HCT116 (cell line): Measurements from ENCODE around the gene NME9. TPM values are rescaled to one million over a fixed set of nuclear protein-coding genes. Genes with fewer than 3 reads are reported as not detected.

Experiments used
- ATAC-seq: fragments of 200-7000 bp; cut with Tn5 transposase; 2 replicates; pipeline ENCODE4 v1.9.1; 2020; ENCODE audit warnings: mild to moderate bottlenecking, moderate library complexity
- BruUV-seq: library from RNA; stranded (reverse); fragments of 400-500 nt; replicated peaks from 2 replicates; lab custom pipeline; 2021; lab: Mats Ljungman, UMichigan
- CTCF ChIA-PET: fragments of 300-600 bp; sonication (Branson Sonifier 250); formaldehyde crosslinking; loops from one replicate; lab custom pipeline; 2021; ENCODE audit warnings: antibody characterized with exemption; lab: Charles Lee
- POLR2A ChIA-PET: fragments of 300-600, 350-600 bp; sonication (Branson Sonifier 250); formaldehyde crosslinking; loops from one replicate; lab custom pipeline; 2021; ENCODE audit warnings: antibody characterized with exemption; lab: Charles Lee
- RAD21 ChIA-PET, 2 experiments: fragments of 300-600 bp; sonication (Branson Sonifier 250); formaldehyde crosslinking; loops; one replicate each; lab custom pipeline; 2023; ENCODE audit warnings: low total read pairs in 2 of 2; ENCODE audit not compliant: uncharacterized antibody in 2 of 2, unreplicated experiment in 2 of 2, low non-redundant PET in 1 of 2; lab: Charles Lee
- DNase-seq: peaks from one replicate; pipeline ENCODE4 v3.0.0-alpha.2; 2010; ENCODE audit warnings: low read depth, low spot score
- H2AFZ ChIP-seq: fragments of 200-600 bp; shearing (Covaris generic), sonication (generic); 2 replicates; pipeline ENCODE4 v1.6.1; 2017; ENCODE audit warnings: low read depth, mixed run types, mixed read lengths, antibody characterized with exemption, low read length; ENCODE audit not compliant: poor library complexity, severe bottlenecking
- H3K27ac ChIP-seq: 2 replicates; pipeline ENCODE4 v1.5.1; 2012; ENCODE audit warnings: low read depth, low read length
- H3K27me3 ChIP-seq: fragments of 200-600 bp; sonication (generic); 2 replicates; pipeline ENCODE4 v1.6.1; 2016; ENCODE audit warnings: mixed run types, low read length, mixed read lengths; ENCODE audit not compliant: insufficient read depth
- H3K36me3 ChIP-seq, 2 experiments: fragments of 200-500 bp in 1 of 2; fragments of 200-600 bp in 1 of 2; sonication (Bioruptor generic) in 1 of 2; sonication (generic) in 1 of 2; 2 replicates each; pipeline versions ENCODE4 v1.5.1 to v1.6.1; 2014 to 2016; ENCODE audit warnings: low read length in 2 of 2, inconsistent platforms in 1 of 2, mixed read lengths in 1 of 2, mixed run types in 1 of 2; ENCODE audit not compliant: insufficient read depth in 2 of 2, control insufficient read depth in 1 of 2
- H3K4me1 ChIP-seq, 2 experiments: fragments of 200-600 bp in 1 of 2; sonication (generic) in 1 of 2; 2 replicates each; pipeline versions ENCODE4 v1.5.1 to v1.6.1; 2012 to 2017; ENCODE audit warnings: low read length in 2 of 2, inconsistent platforms in 1 of 2, mild to moderate bottlenecking in 1 of 2, mixed read lengths in 1 of 2, mixed run types in 1 of 2, moderate library complexity in 1 of 2; ENCODE audit not compliant: insufficient read depth in 2 of 2, control insufficient read depth in 1 of 2
- H3K4me2 ChIP-seq: fragments of 200-600 bp; sonication (generic); 2 replicates; pipeline ENCODE4 v1.6.1; 2017; ENCODE audit warnings: mixed run types, low read length, mixed read lengths
- H3K4me3 ChIP-seq, 2 experiments: fragments of 200-600 bp in 1 of 2; sonication (generic) in 1 of 2; replicated peaks in 1 of 2; 2 replicates each; pipeline ENCODE4 v1.5.1; 2011 to 2016; ENCODE audit warnings: low read length in 2 of 2, control low read depth in 1 of 2, low read depth in 1 of 2, mild to moderate bottlenecking in 1 of 2, mixed read lengths in 1 of 2, mixed run types in 1 of 2
- H3K79me2 ChIP-seq: fragments of 200-600 bp; sonication (generic); 2 replicates; pipeline ENCODE4 v1.6.1; 2017; ENCODE audit warnings: mild to moderate bottlenecking, mixed run types, low read length, moderate library complexity, mixed read lengths; ENCODE audit not compliant: insufficient read depth
- H3K9ac ChIP-seq: fragments of 200-600 bp; sonication (generic); 2 replicates; pipeline ENCODE4 v1.6.1; 2016; ENCODE audit warnings: low read length, mixed read lengths
- H3K9me2 ChIP-seq: fragments of 200-600 bp; sonication (generic), shearing (Covaris generic); 2 replicates; pipeline ENCODE4 v1.6.1; 2017; ENCODE audit warnings: mixed run types, mild to moderate bottlenecking, moderate library complexity; ENCODE audit not compliant: insufficient read depth
- H3K9me3 ChIP-seq, 2 experiments: fragments of 200-500 bp in 1 of 2; fragments of 200-600 bp in 1 of 2; sonication (Bioruptor generic) in 1 of 2; sonication (generic) in 1 of 2; 2 replicates each; pipeline ENCODE4 v1.6.1; 2014 to 2017; ENCODE audit warnings: low read length in 2 of 2, mixed read lengths in 2 of 2, inconsistent platforms in 1 of 2, low read depth in 1 of 2, mild to moderate bottlenecking in 1 of 2, mixed run types in 1 of 2, moderate library complexity in 1 of 2; ENCODE audit not compliant: control insufficient read depth in 1 of 2, insufficient read depth in 1 of 2
- H4K20me1 ChIP-seq: fragments of 200-600 bp; sonication (generic), shearing (Covaris generic); 2 replicates; pipeline ENCODE4 v1.6.1; 2017; ENCODE audit warnings: mixed run types, mild to moderate bottlenecking, moderate library complexity; ENCODE audit not compliant: insufficient read depth
- EGR1 ChIP-seq: IDR thresholded peaks from 2 replicates; pipeline ENCODE4 v1.6.1; 2012; ENCODE audit warnings: low read depth
- EZH2 ChIP-seq: fragments of 200-600 bp; sonication (generic); IDR thresholded peaks from 2 replicates; pipeline ENCODE4 v1.6.1; 2017; ENCODE audit warnings: antibody characterized with exemption, mixed run types
- EZH2phosphoT487 ChIP-seq: fragments of 200-600 bp; IDR thresholded peaks from 2 replicates; pipeline ENCODE4 v1.6.1; 2018; ENCODE audit warnings: antibody characterized with exemption, borderline replicate concordance
- POLR2AphosphoS5 ChIP-seq: IDR thresholded peaks from 2 replicates; pipeline ENCODE4 v1.6.1; 2011; ENCODE audit warnings: mild to moderate bottlenecking, low read depth, low read length, moderate library complexity
- SP1 ChIP-seq: IDR thresholded peaks from 2 replicates; pipeline ENCODE4 v1.6.1; 2012; ENCODE audit warnings: low read depth
- SRF ChIP-seq: IDR thresholded peaks from 2 replicates; pipeline ENCODE4 v1.6.1; 2012; ENCODE audit warnings: low read depth
- ZNF274 ChIP-seq: fragments of 200-500 bp; sonication (Bioruptor generic); IDR thresholded peaks from 2 replicates; pipeline ENCODE4 v1.6.1; 2014; ENCODE audit warnings: mild to moderate bottlenecking, low read depth, low read length, inconsistent platforms
- intact Hi-C: fragments of 100-400 bp; cut with micrococcal nuclease; formaldehyde crosslinking; loops from 2 replicates; pipeline ENCODE4 v1.10.0; 2022
- total RNA-seq: library from RNA; stranded (reverse); gene quantifications from one replicate; pipeline ENCODE4 v1.2.1, GENCODE V29; 2021; ENCODE audit not compliant: unreplicated experiment
- TF ChIP-seq, protein P1 (sequence below): IDR thresholded peaks from 2 replicates; pipeline ENCODE4 v1.6.1; 2012; ENCODE audit warnings: low read depth
- TF ChIP-seq, protein P2 (sequence below): IDR thresholded peaks from 2 replicates; pipeline ENCODE4 v1.6.1; 2011; ENCODE audit warnings: mild to moderate bottlenecking, low read length, moderate library complexity; ENCODE audit not compliant: insufficient replicate concordance; ENCODE audit errors: extremely low read depth
- TF ChIP-seq, protein P3 (sequence below): IDR thresholded peaks from 2 replicates; pipeline ENCODE4 v1.6.1; 2012

Gene NME9
- total RNA-seq, 1 experiment from 2014 or later, result 0.79 TPM

DNA sequence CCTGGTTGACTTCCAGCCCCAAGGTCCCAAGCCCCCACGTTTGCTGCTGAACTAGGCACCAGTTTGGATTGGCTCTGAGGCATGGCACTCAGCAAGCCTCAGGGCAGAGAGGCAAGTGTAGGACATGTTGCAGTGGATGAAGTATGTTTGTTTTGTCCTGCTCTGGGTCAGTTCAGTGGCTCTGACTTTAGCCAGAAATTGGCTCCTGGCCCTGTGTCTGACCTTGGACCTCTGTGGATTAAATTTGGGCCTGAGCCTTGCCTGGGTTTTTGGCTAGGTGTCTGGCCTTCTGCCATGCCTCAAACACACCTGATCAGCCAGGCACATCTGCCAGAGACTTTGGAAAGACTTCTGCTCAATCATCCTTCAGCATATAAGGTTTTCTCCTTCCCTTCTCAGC, 15.1 kb upstream of the NME9 start:
- no peak overlapping the region for H3K4me3 ChIP-seq
- H4K20me1 ChIP-seq, result no peaks in the 10 kb centered on the region
- no peaks in the 10 kb centered on the region for H3K9me2 ChIP-seq
- intact Hi-C loops, result loop anchor here (5.0 kb wide), 1 partner anchor 157 kb away; the partner anchor contains the start of gene ARMC8
- POLR2A ChIA-PET, result no interaction called here
- no peaks in the 10 kb centered on the region for H3K9me3 ChIP-seq
- RAD21 ChIA-PET, result no interaction called here
- H3K27ac ChIP-seq, result no peak overlapping the region
- H3K79me2 ChIP-seq, result no peaks in the 10 kb centered on the region
- CTCF ChIA-PET, result interaction anchor here (1.3 kb wide), 1 partner anchor 16 kb away, joined by 4 read pairs; no protein-coding TSS in a partner anchor
- TF ChIP-seq ZNF274 (no peak), EZH2 (no peak), EZH2phosphoT487 (no peak), SRF (no peak)
- TF ChIP-seq, protein P1, sequence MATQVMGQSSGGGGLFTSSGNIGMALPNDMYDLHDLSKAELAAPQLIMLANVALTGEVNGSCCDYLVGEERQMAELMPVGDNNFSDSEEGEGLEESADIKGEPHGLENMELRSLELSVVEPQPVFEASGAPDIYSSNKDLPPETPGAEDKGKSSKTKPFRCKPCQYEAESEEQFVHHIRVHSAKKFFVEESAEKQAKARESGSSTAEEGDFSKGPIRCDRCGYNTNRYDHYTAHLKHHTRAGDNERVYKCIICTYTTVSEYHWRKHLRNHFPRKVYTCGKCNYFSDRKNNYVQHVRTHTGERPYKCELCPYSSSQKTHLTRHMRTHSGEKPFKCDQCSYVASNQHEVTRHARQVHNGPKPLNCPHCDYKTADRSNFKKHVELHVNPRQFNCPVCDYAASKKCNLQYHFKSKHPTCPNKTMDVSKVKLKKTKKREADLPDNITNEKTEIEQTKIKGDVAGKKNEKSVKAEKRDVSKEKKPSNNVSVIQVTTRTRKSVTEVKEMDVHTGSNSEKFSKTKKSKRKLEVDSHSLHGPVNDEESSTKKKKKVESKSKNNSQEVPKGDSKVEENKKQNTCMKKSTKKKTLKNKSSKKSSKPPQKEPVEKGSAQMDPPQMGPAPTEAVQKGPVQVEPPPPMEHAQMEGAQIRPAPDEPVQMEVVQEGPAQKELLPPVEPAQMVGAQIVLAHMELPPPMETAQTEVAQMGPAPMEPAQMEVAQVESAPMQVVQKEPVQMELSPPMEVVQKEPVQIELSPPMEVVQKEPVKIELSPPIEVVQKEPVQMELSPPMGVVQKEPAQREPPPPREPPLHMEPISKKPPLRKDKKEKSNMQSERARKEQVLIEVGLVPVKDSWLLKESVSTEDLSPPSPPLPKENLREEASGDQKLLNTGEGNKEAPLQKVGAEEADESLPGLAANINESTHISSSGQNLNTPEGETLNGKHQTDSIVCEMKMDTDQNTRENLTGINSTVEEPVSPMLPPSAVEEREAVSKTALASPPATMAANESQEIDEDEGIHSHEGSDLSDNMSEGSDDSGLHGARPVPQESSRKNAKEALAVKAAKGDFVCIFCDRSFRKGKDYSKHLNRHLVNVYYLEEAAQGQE, result no peak
- H3K9ac ChIP-seq, result no peak overlapping the region
- ATAC-seq (no peak), DNase-seq (no peak)
- no peaks in the 10 kb centered on the region for H3K36me3 ChIP-seq
- H3K4me2 ChIP-seq, result no peak overlapping the region
- H3K27me3 ChIP-seq, result no peaks in the 10 kb centered on the region
- no TSS peak for BruUV-seq
- H3K4me1 ChIP-seq, result peaks cover 3 to 16% of the 10 kb centered on the region in 2 experiments; a peak in 3 of 4 replicates
- H2AFZ ChIP-seq, result no peak overlapping the region

DNA sequence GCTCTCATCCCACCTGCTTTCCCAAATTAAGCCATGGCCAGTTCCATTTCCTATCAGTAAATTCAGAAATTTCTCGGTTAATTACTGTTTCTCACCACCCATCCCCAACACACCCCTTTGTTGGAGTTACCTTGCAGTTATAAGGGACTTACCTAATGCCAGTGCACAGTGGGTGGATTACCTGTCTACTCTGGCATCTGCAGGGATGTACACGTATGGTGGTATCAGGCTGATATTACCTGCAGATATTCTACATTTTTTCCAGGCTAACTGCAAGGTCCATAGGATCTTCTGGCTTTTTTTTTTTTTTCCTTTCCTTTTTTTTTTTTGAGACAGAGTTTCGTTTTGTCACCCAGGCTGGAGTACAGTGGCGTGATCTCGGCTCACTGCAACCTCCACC, 10.9 kb upstream of the NME9 start:
- no peaks in the 10 kb centered on the region for H4K20me1 ChIP-seq
- no peak overlapping the region for H3K4me3 ChIP-seq
- DNase-seq, result no peak
- POLR2A ChIA-PET, result no interaction called here
- no peaks in the 10 kb centered on the region for H3K9me3 ChIP-seq
- peaks cover 3 to 13% of the 10 kb centered on the region in 2 experiments; a peak in 3 of 4 replicates for H3K4me1 ChIP-seq
- H3K9ac ChIP-seq, result no peak overlapping the region
- no peaks in the 10 kb centered on the region for H3K36me3 ChIP-seq
- RAD21 ChIA-PET, result no interaction called here
- no peak for ATAC-seq
- CTCF ChIA-PET, result no interaction called here
- intact Hi-C loops, result no loop called here
- H3K27me3 ChIP-seq, result no peaks in the 10 kb centered on the region
- H3K4me2 ChIP-seq, result no peak overlapping the region
- no peak overlapping the region for H2AFZ ChIP-seq
- H3K79me2 ChIP-seq, result no peaks in the 10 kb centered on the region
- TF ChIP-seq POLR2AphosphoS5, result no peak
- no peak for TF ChIP-seq EGR1
- no peak for TF ChIP-seq EZH2phosphoT487
- TF ChIP-seq, protein P2, sequence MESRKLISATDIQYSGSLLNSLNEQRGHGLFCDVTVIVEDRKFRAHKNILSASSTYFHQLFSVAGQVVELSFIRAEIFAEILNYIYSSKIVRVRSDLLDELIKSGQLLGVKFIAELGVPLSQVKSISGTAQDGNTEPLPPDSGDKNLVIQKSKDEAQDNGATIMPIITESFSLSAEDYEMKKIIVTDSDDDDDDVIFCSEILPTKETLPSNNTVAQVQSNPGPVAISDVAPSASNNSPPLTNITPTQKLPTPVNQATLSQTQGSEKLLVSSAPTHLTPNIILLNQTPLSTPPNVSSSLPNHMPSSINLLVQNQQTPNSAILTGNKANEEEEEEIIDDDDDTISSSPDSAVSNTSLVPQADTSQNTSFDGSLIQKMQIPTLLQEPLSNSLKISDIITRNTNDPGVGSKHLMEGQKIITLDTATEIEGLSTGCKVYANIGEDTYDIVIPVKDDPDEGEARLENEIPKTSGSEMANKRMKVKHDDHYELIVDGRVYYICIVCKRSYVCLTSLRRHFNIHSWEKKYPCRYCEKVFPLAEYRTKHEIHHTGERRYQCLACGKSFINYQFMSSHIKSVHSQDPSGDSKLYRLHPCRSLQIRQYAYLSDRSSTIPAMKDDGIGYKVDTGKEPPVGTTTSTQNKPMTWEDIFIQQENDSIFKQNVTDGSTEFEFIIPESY, result no peak
- TF ChIP-seq SP1, result no peak
- TF ChIP-seq, protein P3, sequence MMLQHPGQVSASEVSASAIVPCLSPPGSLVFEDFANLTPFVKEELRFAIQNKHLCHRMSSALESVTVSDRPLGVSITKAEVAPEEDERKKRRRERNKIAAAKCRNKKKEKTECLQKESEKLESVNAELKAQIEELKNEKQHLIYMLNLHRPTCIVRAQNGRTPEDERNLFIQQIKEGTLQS, result no peak
- H3K9me2 ChIP-seq, result no peaks in the 10 kb centered on the region
- H3K27ac ChIP-seq, result no peak overlapping the region
- BruUV-seq, result no TSS peak
